HFFc6 (cell line): ENCODE data around the gene OR6N2. TPM values are rescaled to one million over a fixed set of nuclear protein-coding genes. Genes with fewer than 3 reads are reported as not detected.
A peak's percentile ranks its signal among the peaks of the same experiment; 100 is the strongest.

ENCODE experiments used
- DNase-seq: peaks from one replicate; pipeline ENCODE4 v3.0.0-alpha.2; 2018
- H3K27ac Mint-ChIP-seq: 2 replicates; pipeline ENCODE4 v1.8.0; 2020; ENCODE audit warnings: mild to moderate bottlenecking, mixed read lengths
- H3K27me3 Mint-ChIP-seq: 2 replicates; pipeline ENCODE4 v1.8.0; 2021; ENCODE audit warnings: mild to moderate bottlenecking, moderate library complexity, mixed read lengths; ENCODE audit not compliant: insufficient read depth
- H3K36me3 Mint-ChIP-seq: 2 replicates; pipeline ENCODE4 v1.8.0; 2021; ENCODE audit warnings: low read depth, mixed read lengths
- H3K4me1 Mint-ChIP-seq: 2 replicates; pipeline ENCODE4 v1.8.0; 2020; ENCODE audit warnings: low read depth, mixed read lengths
- H3K4me3 Mint-ChIP-seq: 2 replicates; pipeline ENCODE4 v1.8.0; 2020; ENCODE audit warnings: mild to moderate bottlenecking, moderate library complexity, mixed read lengths
- H3K9me3 Mint-ChIP-seq: 2 replicates; pipeline ENCODE4 v1.8.0; 2020; ENCODE audit warnings: mild to moderate bottlenecking, mixed read lengths
- total RNA-seq, 6 experiments: library from RNA; stranded (reverse); fragmentation: NEBNext Ultra II Directional; extraction: Animal tissue kit (Norgen Biotek cat#: 25700); gene quantifications; 2 replicates in 1 of 6; 3 replicates in 5 of 6; pipeline ENCODE4 v1.2.3, GENCODE V29; 2021
- TF ChIP-seq, protein P1 (sequence below): fragments of 200-600 bp; sonication (generic); IDR thresholded peaks from 2 replicates; pipeline ENCODE4 v1.5.0; 2021; ENCODE audit warnings: antibody characterized with exemption, mild to moderate bottlenecking

OR6N2 gene
- total RNA-seq, 6 experiments from 2014 or later: not detected

DNA sequence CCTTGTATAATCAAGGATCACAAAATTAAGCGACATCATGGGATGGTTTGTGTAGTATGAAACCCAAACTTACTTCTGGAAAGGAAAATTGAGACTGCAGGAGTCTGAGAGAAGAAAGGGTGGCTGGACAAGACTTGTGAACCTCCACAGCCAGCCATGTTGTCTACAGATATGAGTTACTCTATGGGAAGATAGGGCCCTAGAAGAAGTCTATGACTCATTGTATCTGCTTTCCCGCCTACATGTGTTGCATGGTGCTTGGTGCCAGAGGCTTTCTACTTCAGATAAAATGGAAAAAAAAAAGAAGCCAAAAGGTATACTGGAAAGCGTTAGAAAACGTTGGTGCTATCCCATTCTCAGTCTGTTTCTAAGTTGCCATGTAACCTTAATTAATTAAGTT, 18.7 kb upstream of the OR6N2 start:
- Mint-ChIP-seq H3K27me3 (no peaks in the 10 kb centered on the region), H3K4me1 (no peaks in the 10 kb centered on the region), H3K9me3 (peaks cover 12% of the 10 kb centered on the region), H3K4me3 (no peak overlapping the region), H3K27ac (no peak overlapping the region), H3K36me3 (no peaks in the 10 kb centered on the region)
- TF ChIP-seq, protein P1, sequence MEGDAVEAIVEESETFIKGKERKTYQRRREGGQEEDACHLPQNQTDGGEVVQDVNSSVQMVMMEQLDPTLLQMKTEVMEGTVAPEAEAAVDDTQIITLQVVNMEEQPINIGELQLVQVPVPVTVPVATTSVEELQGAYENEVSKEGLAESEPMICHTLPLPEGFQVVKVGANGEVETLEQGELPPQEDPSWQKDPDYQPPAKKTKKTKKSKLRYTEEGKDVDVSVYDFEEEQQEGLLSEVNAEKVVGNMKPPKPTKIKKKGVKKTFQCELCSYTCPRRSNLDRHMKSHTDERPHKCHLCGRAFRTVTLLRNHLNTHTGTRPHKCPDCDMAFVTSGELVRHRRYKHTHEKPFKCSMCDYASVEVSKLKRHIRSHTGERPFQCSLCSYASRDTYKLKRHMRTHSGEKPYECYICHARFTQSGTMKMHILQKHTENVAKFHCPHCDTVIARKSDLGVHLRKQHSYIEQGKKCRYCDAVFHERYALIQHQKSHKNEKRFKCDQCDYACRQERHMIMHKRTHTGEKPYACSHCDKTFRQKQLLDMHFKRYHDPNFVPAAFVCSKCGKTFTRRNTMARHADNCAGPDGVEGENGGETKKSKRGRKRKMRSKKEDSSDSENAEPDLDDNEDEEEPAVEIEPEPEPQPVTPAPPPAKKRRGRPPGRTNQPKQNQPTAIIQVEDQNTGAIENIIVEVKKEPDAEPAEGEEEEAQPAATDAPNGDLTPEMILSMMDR: no peak
- DNase-seq: no peak

DNA sequence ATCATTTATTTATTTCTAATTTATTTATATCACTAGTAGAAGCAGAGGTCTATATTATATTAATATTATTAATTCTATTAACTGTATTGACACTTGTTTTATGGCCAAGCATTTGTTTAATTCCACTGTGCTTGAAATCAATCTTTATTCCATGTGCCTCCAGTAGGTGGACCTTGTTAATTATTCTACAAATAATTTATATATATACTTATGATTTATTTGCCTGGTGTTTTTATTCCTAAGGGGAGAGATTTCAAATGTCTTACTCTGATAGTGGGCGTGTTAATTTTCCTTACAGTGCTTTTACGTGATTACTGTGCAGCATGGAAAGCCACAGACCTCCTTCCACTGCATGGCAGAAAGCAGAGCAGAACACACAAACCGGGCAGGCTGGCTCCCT, 17.5 kb upstream of the OR6N2 start:
- Mint-ChIP-seq H3K4me3 (no peak overlapping the region), H3K4me1 (no peaks in the 10 kb centered on the region), H3K27me3 (no peaks in the 10 kb centered on the region), H3K36me3 (no peaks in the 10 kb centered on the region), H3K27ac (no peak overlapping the region), H3K9me3 (peaks cover 17% of the 10 kb centered on the region)
- TF ChIP-seq, protein P1: peak; percentile 37
- DNase-seq: no peak

DNA sequence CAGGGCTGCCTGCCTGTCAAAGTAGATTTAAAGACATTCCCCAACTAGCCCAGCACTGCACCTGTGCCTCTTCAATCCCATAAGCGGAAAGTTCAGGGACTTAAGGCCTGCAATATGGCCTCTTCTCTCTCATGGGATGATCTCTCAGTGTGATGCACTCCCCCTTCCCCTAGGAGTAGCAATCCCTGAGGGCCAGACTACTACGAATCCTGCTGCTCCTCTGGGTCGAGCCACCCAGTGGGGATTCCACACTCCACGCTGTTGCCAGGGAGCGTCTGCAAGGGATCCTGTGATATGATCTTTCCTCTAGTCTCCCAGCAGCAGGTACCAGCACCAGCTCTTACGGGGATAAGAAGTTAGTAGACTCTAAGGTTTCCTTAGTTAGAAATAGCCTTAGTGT, 13.2 kb upstream of the OR6N2 start:
- no peak for DNase-seq
- H3K4me1 Mint-ChIP-seq: no peaks in the 10 kb centered on the region
- peaks cover 23% of the 10 kb centered on the region for H3K9me3 Mint-ChIP-seq
- no peak overlapping the region for H3K4me3 Mint-ChIP-seq
- H3K27me3 Mint-ChIP-seq: no peaks in the 10 kb centered on the region
- TF ChIP-seq, protein P1: no peak
- H3K36me3 Mint-ChIP-seq: no peaks in the 10 kb centered on the region
- no peak overlapping the region for H3K27ac Mint-ChIP-seq

DNA sequence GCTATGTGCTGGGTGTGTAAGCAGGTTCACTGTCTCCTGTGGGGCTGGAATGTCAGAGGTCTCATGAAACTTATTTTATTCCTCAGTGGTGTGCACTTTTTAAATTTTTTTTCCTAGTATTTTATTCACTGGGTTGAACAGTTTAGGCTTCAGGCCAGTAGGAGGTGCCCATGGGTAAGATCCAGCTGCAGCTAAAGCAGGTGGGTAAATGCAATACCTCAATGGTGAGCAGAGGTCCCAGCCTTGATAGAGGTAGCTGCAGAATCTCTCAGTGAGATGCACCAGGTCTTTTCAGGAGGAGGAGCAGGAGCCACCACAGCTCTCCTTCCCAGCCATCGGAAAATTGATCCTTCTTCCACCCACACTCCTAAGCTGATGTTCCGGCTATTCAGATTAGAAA, 12.6 kb upstream of the OR6N2 start:
- H3K4me3 Mint-ChIP-seq: no peak overlapping the region
- no peaks in the 10 kb centered on the region for H3K36me3 Mint-ChIP-seq
- no peaks in the 10 kb centered on the region for H3K4me1 Mint-ChIP-seq
- TF ChIP-seq, protein P1: no peak
- no peak overlapping the region for H3K27ac Mint-ChIP-seq
- no peak for DNase-seq
- no peaks in the 10 kb centered on the region for H3K27me3 Mint-ChIP-seq
- H3K9me3 Mint-ChIP-seq: peaks cover 23% of the 10 kb centered on the region

DNA sequence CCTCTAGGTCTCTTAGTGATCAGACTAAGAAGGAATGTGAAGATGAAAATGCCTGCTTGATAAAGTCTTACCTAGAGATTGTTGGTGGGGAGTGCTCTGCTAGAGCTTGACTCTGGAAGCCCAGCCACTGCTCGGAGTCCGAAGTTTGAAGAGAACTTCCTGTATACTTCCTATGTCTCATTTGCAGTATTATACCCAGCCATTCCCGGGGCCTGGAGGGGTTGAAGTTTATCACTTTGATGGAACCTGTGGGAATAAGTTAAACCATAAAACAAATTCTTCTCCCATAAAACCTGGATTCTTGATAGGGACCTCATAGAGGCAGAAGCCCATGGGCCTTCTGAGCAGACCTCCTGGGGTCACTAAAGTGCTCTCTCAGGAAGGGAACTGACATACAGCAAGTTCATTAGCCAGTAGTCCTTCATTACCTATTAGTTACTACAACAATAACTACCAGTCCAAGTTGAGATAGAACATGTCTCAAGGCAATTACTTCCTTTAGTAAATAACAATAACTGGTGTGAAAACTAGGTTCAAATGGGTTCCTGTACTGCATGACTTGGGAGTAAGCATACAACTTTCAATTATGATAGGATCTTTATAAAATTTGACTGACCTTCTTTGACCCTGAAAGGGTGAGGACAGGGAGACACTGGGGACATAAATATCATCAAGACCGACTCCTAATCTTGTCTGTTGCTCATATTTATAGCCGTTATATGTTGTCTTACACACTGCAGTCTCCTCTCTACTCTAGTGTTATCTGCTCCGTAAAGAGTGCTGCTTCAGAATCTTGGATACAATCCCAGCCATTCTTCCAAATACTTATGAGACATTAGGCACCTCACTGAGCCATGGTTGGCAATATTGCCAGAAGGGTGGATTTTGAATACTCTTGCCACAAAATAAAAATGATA, 8.8 kb downstream of the OR6N2 start, which contains the start of gene OR6N1:
OR6N1 (minus strand) TSS at position 246 of the 917 bp plus-strand sequence. CDS start 5,513 bp downstream, outside the sequence.
- DNase-seq: no peak
- H3K4me1 Mint-ChIP-seq: no peaks in the 10 kb centered on the region
- H3K36me3 Mint-ChIP-seq: no peaks in the 10 kb centered on the region
- H3K27ac Mint-ChIP-seq: no peak within 1 kb of the TSS
- peaks cover 32% of the 10 kb centered on the region for H3K9me3 Mint-ChIP-seq
- TF ChIP-seq, protein P1: no peak
- no peaks in the 10 kb centered on the region; the same call in 1 of the 2 replicates for H3K27me3 Mint-ChIP-seq
- H3K4me3 Mint-ChIP-seq: no peak within 1 kb of the TSS
